Upper lobe of right lung (tissue), 1 donor: Measurements from ENCODE around the gene TRAPPC10. TPM values are rescaled to one million over a fixed set of nuclear protein-coding genes. Genes with fewer than 3 reads are reported as not detected.

Experiments used
- ATAC-seq: fragments of 200-7000 bp; cut with Tn5 transposase; one replicate; pipeline ENCODE4 v1.9.1; 2020; ENCODE audit warnings: mild to moderate bottlenecking, moderate library complexity
- DNase-seq: peaks from one replicate; pipeline ENCODE4 v3.0.0-alpha.2; 2020
- H3K27ac ChIP-seq: fragments of 200-600 bp; one replicate; pipeline ENCODE4 v1.8.0; 2022
- H3K27me3 ChIP-seq: fragments of 200-600 bp; one replicate; pipeline ENCODE4 v1.8.0; 2022; ENCODE audit warnings: mild to moderate bottlenecking
- H3K36me3 ChIP-seq: fragments of 200-600 bp; one replicate; pipeline ENCODE4 v1.8.0; 2022
- H3K4me1 ChIP-seq: fragments of 200-600 bp; one replicate; pipeline ENCODE4 v1.8.0; 2022
- H3K4me3 ChIP-seq: fragments of 200-600 bp; one replicate; pipeline ENCODE4 v1.8.0; 2022; ENCODE audit warnings: mild to moderate bottlenecking
- H3K9me3 ChIP-seq: fragments of 200-600 bp; one replicate; pipeline ENCODE4 v1.8.0; 2022
- intact Hi-C: fragments of 100-400 bp; cut with DNase I; formaldehyde crosslinking; loops from one replicate; pipeline ENCODE4 v1.11.0; 2022
- total RNA-seq: library from RNA; stranded (reverse); fragmentation: NEBNext Ultra II Directional; extraction: Animal tissue kit (Norgen Biotek cat#: 25700); gene quantifications from one replicate; pipeline ENCODE4 v1.2.1, GENCODE V29; 2021
- TF ChIP-seq, protein P1 (sequence below): fragments of 200-600 bp; IDR thresholded peaks from one replicate; pipeline ENCODE4 v1.8.0; 2022; ENCODE audit warnings: antibody characterized with exemption
- donor health status: DM: no; HTN: yes; CAD: no; lungs with severe emphysema.

The TRAPPC10 gene
- total RNA-seq, 1 donor from 2014 or later = 42.6 TPM

- H3K4me3 ChIP-seq = peak overlapping the region; percentile 6
- intact Hi-C loops = no loop called here
- H3K27me3 ChIP-seq = no peaks in the 10 kb centered on the region
- peaks cover 27% of the 10 kb centered on the region for H3K4me1 ChIP-seq
- H3K36me3 ChIP-seq = peaks cover 88% of the 10 kb centered on the region
- H3K27ac ChIP-seq = peak overlapping the region; percentile 80
- ATAC-seq (no peak), DNase-seq (peak; percentile 23)
- H3K9me3 ChIP-seq = no peaks in the 10 kb centered on the region
- TF ChIP-seq, protein P1, sequence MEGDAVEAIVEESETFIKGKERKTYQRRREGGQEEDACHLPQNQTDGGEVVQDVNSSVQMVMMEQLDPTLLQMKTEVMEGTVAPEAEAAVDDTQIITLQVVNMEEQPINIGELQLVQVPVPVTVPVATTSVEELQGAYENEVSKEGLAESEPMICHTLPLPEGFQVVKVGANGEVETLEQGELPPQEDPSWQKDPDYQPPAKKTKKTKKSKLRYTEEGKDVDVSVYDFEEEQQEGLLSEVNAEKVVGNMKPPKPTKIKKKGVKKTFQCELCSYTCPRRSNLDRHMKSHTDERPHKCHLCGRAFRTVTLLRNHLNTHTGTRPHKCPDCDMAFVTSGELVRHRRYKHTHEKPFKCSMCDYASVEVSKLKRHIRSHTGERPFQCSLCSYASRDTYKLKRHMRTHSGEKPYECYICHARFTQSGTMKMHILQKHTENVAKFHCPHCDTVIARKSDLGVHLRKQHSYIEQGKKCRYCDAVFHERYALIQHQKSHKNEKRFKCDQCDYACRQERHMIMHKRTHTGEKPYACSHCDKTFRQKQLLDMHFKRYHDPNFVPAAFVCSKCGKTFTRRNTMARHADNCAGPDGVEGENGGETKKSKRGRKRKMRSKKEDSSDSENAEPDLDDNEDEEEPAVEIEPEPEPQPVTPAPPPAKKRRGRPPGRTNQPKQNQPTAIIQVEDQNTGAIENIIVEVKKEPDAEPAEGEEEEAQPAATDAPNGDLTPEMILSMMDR = no peak
Observed at GRCh38 chr21:44084496-44085241, 72.6 kb downstream of the TRAPPC10 start.

GRCh38 chr21:44085491-44086321 lies 73.6 kb downstream of the TRAPPC10 start:
- Histone ChIP-seq H3K27ac (peak overlapping the region; percentile 80), H3K36me3 (peaks cover 88% of the 10 kb centered on the region), H3K27me3 (no peaks in the 10 kb centered on the region), H3K9me3 (no peaks in the 10 kb centered on the region), H3K4me3 (no peak overlapping the region), H3K4me1 (peaks cover 27% of the 10 kb centered on the region)
- intact Hi-C loops = no loop called here
- ATAC-seq (no peak), DNase-seq (peak; percentile 53)
- TF ChIP-seq, protein P1 = no peak

GRCh38 chr21:44086636-44087425 lies 74.7 kb downstream of the TRAPPC10 start:
- intact Hi-C loops = no loop called here
- ATAC-seq (peak; percentile 3), DNase-seq (peak; percentile 59)
- Histone ChIP-seq H3K36me3 (peaks cover 88% of the 10 kb centered on the region), H3K4me1 (peaks cover 27% of the 10 kb centered on the region), H3K27ac (peak overlapping the region; percentile 80), H3K27me3 (no peaks in the 10 kb centered on the region), H3K4me3 (no peak overlapping the region), H3K9me3 (no peaks in the 10 kb centered on the region)
- TF ChIP-seq, protein P1 = no peak

GRCh38 chr21:44087426-44088400 lies 75.6 kb downstream of the TRAPPC10 start:
- ATAC-seq = peak; percentile 46
- DNase-seq = peak; percentile 66
- intact Hi-C loops = no loop called here
- Histone ChIP-seq H3K36me3 (peaks cover 88% of the 10 kb centered on the region), H3K4me3 (no peak overlapping the region), H3K27me3 (no peaks in the 10 kb centered on the region), H3K9me3 (no peaks in the 10 kb centered on the region), H3K27ac (peak overlapping the region; percentile 51), H3K4me1 (peaks cover 27% of the 10 kb centered on the region)
- TF ChIP-seq, protein P1 = no peak
